IMR-90 (cell line): Measurements from ENCODE around the gene CDCA4.

ENCODE experiments used
- CTCF ChIP-seq: conservative IDR thresholded peaks from 2 replicates; pipeline ENCODE4 v1.5.1; 2012; ENCODE audit warnings: mild to moderate bottlenecking, low read depth, low read length, improper control_type of control experiment
- RCOR1 ChIP-seq: IDR thresholded peaks from 2 replicates; pipeline ENCODE4 v1.6.1; 2012; ENCODE audit warnings: mild to moderate bottlenecking, low read length, improper control_type of control experiment; ENCODE audit not compliant: insufficient replicate concordance

- no peak for TF ChIP-seq CTCF
- no peak for TF ChIP-seq RCOR1
These were observed 46.1 kb downstream of the CDCA4 start for GRCh38 chr14:104974665-104975390.
